ENCODE data around the gene CPA3. TPM values are rescaled to one million over a fixed set of nuclear protein-coding genes. Genes with fewer than 3 reads are reported as not detected.

Gene CPA3
- total RNA-seq, 1 donor from 2014 or later: not detected

DNA sequence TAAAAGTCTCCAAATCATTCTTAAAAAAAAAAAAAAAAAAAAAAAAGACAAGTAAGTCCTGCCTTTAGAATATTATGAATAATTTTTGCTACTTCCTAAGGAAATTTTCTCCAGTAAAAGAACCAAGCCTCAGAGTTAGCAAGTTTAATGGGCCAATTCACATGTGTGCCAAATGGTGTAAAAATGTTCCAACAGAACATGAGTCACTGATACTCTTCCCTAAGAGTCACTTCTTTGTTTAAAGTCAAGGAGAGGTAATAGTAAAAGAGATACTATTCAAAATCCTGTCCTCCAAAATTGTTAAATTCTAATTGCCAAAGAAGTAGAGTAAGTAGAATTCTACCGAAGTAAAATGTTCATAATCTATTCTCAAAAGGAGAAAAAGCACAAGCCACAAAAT is 17.7 kb upstream of the CPA3 start:
- no peaks in the 10 kb centered on the region for H3K9me3 Mint-ChIP-seq (ENCODE audit: low read depth)
- DNase-seq (ENCODE audit: low spot score, unreplicated experiment): no peak
- H3K27me3 Mint-ChIP-seq: no peaks in the 10 kb centered on the region
- H3K36me3 Mint-ChIP-seq (ENCODE audit: insufficient read depth): no peaks in the 10 kb centered on the region
- no peaks in the 10 kb centered on the region for H3K4me1 Mint-ChIP-seq (ENCODE audit: low read depth)
- TF ChIP-seq, protein P1, sequence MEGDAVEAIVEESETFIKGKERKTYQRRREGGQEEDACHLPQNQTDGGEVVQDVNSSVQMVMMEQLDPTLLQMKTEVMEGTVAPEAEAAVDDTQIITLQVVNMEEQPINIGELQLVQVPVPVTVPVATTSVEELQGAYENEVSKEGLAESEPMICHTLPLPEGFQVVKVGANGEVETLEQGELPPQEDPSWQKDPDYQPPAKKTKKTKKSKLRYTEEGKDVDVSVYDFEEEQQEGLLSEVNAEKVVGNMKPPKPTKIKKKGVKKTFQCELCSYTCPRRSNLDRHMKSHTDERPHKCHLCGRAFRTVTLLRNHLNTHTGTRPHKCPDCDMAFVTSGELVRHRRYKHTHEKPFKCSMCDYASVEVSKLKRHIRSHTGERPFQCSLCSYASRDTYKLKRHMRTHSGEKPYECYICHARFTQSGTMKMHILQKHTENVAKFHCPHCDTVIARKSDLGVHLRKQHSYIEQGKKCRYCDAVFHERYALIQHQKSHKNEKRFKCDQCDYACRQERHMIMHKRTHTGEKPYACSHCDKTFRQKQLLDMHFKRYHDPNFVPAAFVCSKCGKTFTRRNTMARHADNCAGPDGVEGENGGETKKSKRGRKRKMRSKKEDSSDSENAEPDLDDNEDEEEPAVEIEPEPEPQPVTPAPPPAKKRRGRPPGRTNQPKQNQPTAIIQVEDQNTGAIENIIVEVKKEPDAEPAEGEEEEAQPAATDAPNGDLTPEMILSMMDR (IDR thresholded peaks at IDR 0.05; ENCODE audit: unreplicated experiment): no peak
- no peak overlapping the region for H3K27ac Mint-ChIP-seq
- no peak overlapping the region for H3K4me3 Mint-ChIP-seq (ENCODE audit: low read depth)

DNA sequence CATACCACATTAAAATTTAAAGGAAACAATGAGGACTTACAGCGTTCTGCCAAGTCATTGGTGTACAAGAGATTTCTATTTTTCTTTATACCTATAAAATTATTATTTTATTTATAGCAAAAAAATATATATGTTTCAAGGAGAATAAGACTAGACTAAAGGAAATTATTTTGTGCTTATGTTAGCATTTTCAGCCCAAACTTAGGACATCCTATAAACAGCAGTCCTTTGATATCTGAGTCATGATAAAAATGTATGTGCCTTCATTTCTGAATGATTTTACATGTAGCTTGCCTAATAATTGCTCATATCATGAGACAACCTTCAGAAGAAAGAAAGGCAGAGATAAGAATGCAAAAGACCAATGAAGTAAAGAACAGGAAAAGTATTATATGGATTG is 16.7 kb upstream of the CPA3 start:
- Mint-ChIP-seq H3K27ac (no peak overlapping the region), H3K36me3 (ENCODE audit: insufficient read depth) (no peaks in the 10 kb centered on the region), H3K27me3 (no peaks in the 10 kb centered on the region), H3K4me1 (ENCODE audit: low read depth) (no peaks in the 10 kb centered on the region), H3K4me3 (ENCODE audit: low read depth) (no peak overlapping the region), H3K9me3 (ENCODE audit: low read depth) (no peaks in the 10 kb centered on the region)
- DNase-seq (ENCODE audit: low spot score, unreplicated experiment): no peak
- TF ChIP-seq, protein P1 (IDR thresholded peaks at IDR 0.05; ENCODE audit: unreplicated experiment): no peak

DNA sequence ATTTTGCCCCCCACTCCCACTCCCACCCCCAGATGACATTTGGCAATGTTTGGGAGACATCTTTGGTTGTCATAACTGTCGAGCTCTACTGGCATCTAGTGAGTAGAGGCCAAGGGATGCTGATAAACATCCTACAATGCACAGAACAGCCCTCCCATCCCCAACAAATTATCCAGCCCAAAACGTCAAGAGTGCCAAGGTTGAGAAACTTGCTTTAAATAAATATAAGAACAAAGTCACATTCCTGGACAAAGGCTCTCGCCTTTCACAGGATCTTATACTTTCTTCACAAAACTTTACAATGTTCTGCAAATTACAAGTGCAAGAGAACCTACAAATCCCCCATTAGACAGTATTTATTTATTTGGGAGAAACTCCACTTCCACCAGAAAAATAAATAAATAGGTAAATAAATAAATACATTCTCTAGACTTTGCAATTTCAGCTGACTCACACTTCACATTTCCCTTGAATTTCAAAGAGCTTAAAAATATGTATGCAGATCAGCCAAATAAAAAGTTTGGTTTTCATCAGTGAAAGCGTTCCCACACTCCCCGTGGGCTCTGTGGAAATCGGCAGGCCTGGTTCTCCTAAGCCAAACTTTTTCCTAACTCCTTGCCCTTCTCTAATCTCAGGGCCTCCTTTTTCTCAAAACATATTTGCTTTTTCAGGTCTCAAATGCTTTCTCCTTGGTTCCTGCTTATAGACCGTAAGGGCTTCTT is 12.7 kb upstream of the CPA3 start:
- Mint-ChIP-seq H3K9me3 (ENCODE audit: low read depth) (no peaks in the 10 kb centered on the region), H3K4me3 (ENCODE audit: low read depth) (no peak overlapping the region), H3K27ac (no peak overlapping the region)

DNA sequence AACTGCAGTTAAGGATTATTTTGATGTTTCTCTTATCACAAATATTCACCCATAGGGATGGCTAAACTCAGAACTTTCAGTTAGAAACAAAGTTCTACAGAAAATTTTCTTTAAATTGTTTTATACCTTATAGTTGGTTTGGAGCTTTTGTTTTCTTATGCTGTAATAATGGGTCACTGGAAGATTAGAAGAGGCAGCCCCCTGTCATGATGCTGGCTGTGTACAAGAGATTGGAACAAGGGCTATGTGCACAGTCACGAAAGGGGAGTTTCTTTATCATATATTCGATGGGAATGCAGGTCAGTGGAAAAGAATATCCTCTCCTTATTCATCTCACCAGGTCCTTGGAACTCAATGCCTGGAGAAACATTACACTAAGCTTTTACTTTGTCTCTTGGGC is 12.0 kb upstream of the CPA3 start:
- H3K4me1 Mint-ChIP-seq (ENCODE audit: low read depth): no peaks in the 10 kb centered on the region
- DNase-seq (ENCODE audit: low spot score, unreplicated experiment): no peak
- no peaks in the 10 kb centered on the region for H3K9me3 Mint-ChIP-seq (ENCODE audit: low read depth)
- TF ChIP-seq, protein P1 (IDR thresholded peaks at IDR 0.05; ENCODE audit: unreplicated experiment): no peak
- H3K27ac Mint-ChIP-seq: no peak overlapping the region
- H3K36me3 Mint-ChIP-seq (ENCODE audit: insufficient read depth): no peaks in the 10 kb centered on the region
- H3K4me3 Mint-ChIP-seq (ENCODE audit: low read depth): no peak overlapping the region
- H3K27me3 Mint-ChIP-seq: no peaks in the 10 kb centered on the region

More for the DNA sequence above, 12.7 kb upstream of the CPA3 start:
- Mint-ChIP-seq H3K27me3 (no peaks in the 10 kb centered on the region), H3K36me3 (ENCODE audit: insufficient read depth) (no peaks in the 10 kb centered on the region), H3K4me1 (ENCODE audit: low read depth) (no peaks in the 10 kb centered on the region)
- TF ChIP-seq, protein P1 (IDR thresholded peaks at IDR 0.05; ENCODE audit: unreplicated experiment): no peak
- no peak for DNase-seq (ENCODE audit: low spot score, unreplicated experiment)

DNA sequence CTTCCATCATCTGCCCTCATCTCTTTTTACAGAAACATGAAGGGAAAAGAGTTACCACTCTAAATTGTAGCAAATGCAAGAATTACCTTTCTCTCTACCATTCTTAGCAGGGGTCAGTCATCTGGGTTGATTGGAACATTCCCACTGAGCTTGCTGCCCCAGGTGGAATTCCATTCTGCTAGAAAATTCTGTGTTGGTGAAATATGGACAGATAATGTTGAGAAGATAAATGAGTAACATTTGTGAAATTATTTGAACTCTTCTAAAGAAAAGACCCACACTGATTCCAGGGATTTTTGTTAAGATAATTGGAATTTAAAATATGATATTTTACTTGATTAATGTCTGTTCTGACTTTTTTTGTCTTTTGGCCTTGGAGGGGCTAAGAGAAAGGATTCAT is 11.0 kb upstream of the CPA3 start:
- no peaks in the 10 kb centered on the region for H3K36me3 Mint-ChIP-seq (ENCODE audit: insufficient read depth)
- DNase-seq (ENCODE audit: low spot score, unreplicated experiment): no peak
- H3K4me1 Mint-ChIP-seq (ENCODE audit: low read depth): no peaks in the 10 kb centered on the region
- H3K4me3 Mint-ChIP-seq (ENCODE audit: low read depth): no peak overlapping the region
- H3K27me3 Mint-ChIP-seq: no peaks in the 10 kb centered on the region
- TF ChIP-seq, protein P1 (IDR thresholded peaks at IDR 0.05; ENCODE audit: unreplicated experiment): no peak
- H3K9me3 Mint-ChIP-seq (ENCODE audit: low read depth): no peaks in the 10 kb centered on the region
- no peak overlapping the region for H3K27ac Mint-ChIP-seq

All from progenitor cell of endocrine pancreas (in vitro differentiated cells).